ENCODE results near the gene NDUFAF8.

- no peak for TF ChIP-seq TAF1 (IDR thresholded peaks at IDR 0.05; ENCODE audit: low read depth)
- TF ChIP-seq CTCF (IDR thresholded peaks at IDR 0.05; ENCODE audit: poor library complexity, severe bottlenecking), result no peak
- no peak for TF ChIP-seq EZH2 (IDR thresholded peaks at IDR 0.05; ENCODE audit: borderline replicate concordance, insufficient read depth, low read length, poor library complexity, severe bottlenecking)
- no peak for TF ChIP-seq EP300 (conservative IDR thresholded peaks at IDR 0.05; ENCODE audit: poor library complexity, severe bottlenecking)
- TF ChIP-seq MXI1 (conservative IDR thresholded peaks at IDR 0.05; ENCODE audit: poor library complexity, severe bottlenecking), result no peak
- no peak for TF ChIP-seq POLR2AphosphoS5 (IDR thresholded peaks at IDR 0.05)
- no peak for TF ChIP-seq REST (IDR thresholded peaks at IDR 0.05; ENCODE audit: borderline replicate concordance)
- TF ChIP-seq RAD21 (conservative IDR thresholded peaks at IDR 0.05), result no peak
- no peak for TF ChIP-seq SMC3 (conservative IDR thresholded peaks at IDR 0.05; ENCODE audit: poor library complexity)
Observed at GRCh38 chr17:81282141-81282540, 43.0 kb downstream of the NDUFAF8 start.

All from neural cell (in vitro differentiated cells).